ENCODE results near the gene OR1I1. TPM values are rescaled to one million over a fixed set of nuclear protein-coding genes. Genes with fewer than 3 reads are reported as not detected.
A peak's percentile ranks its signal among the peaks of the same experiment; 100 is the strongest.
"Not testable (repeated sequence)": the region's sequence is repeated elsewhere in the genome, so short reads cannot be mapped to it uniquely, and the experiment has no call there.

OR1I1 gene
- total RNA-seq, 2 donors from 2014 or later = not detected

DNA sequence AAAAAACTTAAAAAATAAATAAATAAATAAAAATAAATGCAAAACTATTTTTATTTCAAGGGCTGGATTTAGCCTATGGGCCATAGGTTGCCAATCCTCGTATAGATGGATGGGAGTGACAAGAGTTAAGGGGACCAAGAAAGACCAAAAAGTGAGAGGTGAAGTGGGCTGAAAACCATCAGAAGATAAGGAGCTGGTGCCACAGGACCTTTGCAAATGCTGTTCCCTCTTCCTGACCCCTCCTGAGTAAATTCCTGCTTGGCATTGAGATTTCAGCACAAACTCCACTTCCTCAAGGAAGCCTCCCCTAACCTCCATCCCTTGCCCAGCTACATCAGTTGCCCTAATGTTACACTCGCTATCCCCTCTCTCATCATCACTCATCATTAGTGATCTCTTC is 11.0 kb downstream of the OR1I1 start:
- ATAC-seq (no peak), DNase-seq (no peak)
- intact Hi-C loops (cut with DNase I) = loop anchor here (2.0 to 5.0 kb wide), 4 partner anchors 58 to 464 kb away; no protein-coding TSS in a partner anchor

GRCh38 chr19:15096223-15096622 is 14.2 kb downstream of the OR1I1 start:
- no peak for DNase-seq
- ATAC-seq = no peak
- intact Hi-C loops (cut with DNase I) = no loop called here

DNA sequence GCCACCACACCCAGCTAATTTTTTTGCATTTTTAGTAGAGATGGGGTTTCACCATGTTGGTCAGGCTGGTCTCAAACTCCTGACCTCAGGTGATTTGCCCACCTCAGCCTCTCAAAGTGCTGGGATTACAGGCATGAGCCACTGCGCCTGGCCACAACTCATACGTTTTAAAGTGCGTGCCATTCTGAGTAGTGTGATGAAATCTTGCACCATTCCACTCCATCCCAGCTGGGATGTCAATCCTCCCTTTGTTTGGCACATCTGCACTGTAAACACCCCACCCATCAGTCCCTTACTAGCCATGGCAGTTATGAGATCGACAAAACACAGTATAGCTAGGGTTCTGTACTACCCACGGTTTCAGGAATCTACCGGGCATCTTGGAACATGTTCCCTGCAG is 16.0 kb downstream of the OR1I1 start:
- DNase-seq; intact Hi-C loops (cut with DNase I); ATAC-seq: not testable (repeated sequence)

DNA sequence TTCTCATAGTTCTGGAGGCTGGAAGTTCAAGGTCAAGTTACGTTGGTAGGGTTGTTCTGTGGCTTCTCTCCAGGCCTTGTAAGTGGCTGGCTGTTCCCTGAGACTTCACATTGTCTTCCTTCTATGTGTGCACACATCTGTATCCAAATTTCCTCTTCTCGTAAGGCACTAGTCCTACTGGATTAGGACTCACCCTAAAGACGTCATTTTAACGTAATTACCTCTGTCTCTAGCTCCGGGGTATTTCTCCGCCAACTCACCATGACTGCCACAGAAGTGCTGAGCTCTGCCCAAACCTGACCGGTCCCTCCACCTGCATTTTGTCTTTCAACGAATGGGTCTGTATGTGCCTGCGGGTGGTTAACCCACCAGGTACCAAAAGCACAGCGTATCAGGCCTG is 16.4 kb downstream of the OR1I1 start:
- ATAC-seq = no peak
- intact Hi-C loops (cut with DNase I) = no loop called here
- DNase-seq = no peak

DNA sequence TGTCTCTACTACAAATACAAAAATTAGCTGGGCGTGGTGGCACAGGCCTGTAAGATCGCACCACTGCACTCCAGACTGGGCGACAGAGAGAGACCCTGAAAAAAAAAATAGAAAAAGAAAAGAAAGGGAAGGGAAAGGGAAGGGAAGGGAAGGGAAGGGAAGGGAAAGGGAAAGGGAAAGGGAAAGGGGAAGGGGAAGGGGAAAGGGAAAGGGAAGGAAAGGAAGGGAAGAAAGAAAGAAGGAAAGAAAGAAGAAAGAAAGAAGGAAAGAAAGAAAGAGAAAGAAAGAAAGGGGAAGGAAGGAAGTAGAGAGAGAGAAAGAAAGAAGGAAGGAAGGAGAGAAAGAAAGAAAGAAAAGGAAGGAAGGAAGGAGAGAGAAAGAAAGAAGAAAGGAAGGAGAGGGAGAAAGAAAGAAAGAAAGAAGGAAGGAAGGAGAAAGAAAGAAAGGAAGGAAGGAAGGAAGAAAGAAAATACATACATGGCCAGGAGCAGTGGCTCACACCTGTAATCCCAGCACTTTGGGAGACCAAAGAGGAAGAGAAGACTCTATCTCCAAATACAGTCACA is 17.1 kb downstream of the OR1I1 start:
- ATAC-seq (no peak), DNase-seq (no peak)
- intact Hi-C loops (cut with DNase I) = no loop called here

- ATAC-seq = peak; percentile 34 to 49
- no peak for DNase-seq
- intact Hi-C loops (cut with DNase I) = loop anchor here in 1 of 2 donors (5.0 kb wide), 1 partner anchor 46 kb away; no protein-coding TSS in a partner anchor
Observed at GRCh38 chr19:15101479-15102082, 19.6 kb downstream of the OR1I1 start.

DNA sequence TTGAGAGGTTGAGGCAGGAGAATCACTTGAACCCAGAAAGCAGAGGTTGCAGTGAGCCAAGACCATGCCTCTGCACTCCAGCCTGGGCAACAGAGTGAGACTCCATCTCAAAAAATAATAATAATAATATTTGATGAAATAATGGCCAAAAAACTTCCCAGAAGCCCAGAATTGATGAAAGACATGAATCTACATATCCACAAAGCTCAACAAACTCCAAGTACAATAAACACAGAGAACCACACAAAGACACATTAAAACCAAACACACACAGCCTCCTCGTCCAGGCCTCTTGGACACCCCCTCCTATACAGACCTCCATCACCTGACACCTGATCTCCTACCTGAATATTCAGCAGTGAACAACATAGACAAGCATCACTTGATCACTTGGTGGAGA is 22.0 kb downstream of the OR1I1 start:
- intact Hi-C loops (cut with DNase I) = loop anchor here in 1 of 2 donors (5.0 kb wide), 1 partner anchor 43 kb away; no protein-coding TSS in a partner anchor
- DNase-seq = no peak
- no peak for ATAC-seq

DNA sequence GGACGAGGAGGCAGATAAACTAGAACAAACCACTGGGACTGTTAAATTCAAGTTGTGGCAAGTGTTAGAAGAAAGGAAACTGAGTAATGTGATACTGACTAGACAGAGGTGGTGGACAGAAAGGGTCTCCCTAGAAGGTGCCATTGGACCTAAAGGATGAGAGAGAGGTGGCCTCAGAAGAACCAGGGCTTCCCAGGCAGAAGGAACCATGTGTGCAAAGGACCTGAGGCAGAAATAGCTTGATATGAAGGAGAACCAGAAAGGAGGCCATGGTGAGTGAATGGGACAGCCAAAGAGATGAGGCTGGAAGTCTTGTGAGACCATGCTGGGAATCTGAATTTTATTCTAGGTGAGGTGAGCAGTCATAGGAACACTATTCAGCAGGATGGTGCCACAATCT is 22.4 kb downstream of the OR1I1 start:
- ATAC-seq (no peak), DNase-seq (no peak)
- intact Hi-C loops (cut with DNase I) = loop anchor here in 1 of 2 donors (5.0 kb wide), 1 partner anchor 43 kb away; no protein-coding TSS in a partner anchor

- intact Hi-C loops (cut with DNase I) = loop anchor here in 1 of 2 donors (5.0 kb wide), 1 partner anchor 147 kb away; no protein-coding TSS in a partner anchor
- DNase-seq = no peak
- no peak for ATAC-seq
Observed at GRCh38 chr19:15105044-15105443, 23.0 kb downstream of the OR1I1 start.

- intact Hi-C loops (cut with DNase I) = loop anchor here in 1 of 2 donors (5.0 kb wide), 1 partner anchor 145 kb away; no protein-coding TSS in a partner anchor
- peak; percentile 68 for DNase-seq
- ATAC-seq = peak; percentile 78 to 87
Observed at GRCh38 chr19:15107061-15108010, 25.3 kb downstream of the OR1I1 start, which contains the start of gene SYDE1. Gene SYDE1, plus strand, starts transcription at chr19:15107401. Its CDS starts 33 bp downstream, at chr19:15107434.

DNA sequence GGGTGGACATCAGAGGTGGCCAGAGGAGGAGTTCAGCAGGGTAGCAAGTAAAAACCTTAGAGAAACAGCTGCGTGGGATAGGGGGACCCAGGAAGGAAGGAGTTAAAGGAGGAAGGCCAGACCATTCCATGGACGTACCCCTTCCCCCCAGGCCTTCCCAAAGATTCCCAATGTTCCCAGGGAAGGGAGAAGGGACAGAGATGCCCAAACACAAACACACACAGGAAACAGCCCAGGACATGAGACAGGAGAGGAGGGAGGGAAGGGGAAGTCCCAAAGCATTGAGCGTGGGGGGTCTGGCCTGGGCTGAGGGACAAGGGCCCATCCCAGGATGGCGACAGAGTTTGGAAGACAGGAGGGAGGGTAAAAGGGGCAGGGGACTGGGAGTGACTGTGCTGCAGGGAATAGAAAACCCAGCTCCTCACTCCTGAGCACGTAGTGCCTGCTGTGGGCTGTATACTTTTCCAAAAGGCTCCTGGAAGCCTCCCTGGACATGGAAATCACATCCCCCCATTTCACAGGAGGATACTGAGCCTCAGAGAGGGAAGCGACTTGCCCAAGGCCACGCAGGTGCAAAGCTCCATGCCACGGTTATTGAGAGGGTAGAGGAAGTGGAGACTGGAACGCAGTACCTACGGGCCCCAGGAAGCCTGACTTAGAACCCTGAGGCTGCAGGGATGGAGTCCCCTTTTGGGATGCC is 26.3 kb downstream of the OR1I1 start:
- intact Hi-C loops (cut with DNase I) = loop anchor here in 1 of 2 donors (5.0 kb wide), 1 partner anchor 144 kb away; no protein-coding TSS in a partner anchor
- DNase-seq (no peak), ATAC-seq (peak; percentile 10 to 21)

DNA sequence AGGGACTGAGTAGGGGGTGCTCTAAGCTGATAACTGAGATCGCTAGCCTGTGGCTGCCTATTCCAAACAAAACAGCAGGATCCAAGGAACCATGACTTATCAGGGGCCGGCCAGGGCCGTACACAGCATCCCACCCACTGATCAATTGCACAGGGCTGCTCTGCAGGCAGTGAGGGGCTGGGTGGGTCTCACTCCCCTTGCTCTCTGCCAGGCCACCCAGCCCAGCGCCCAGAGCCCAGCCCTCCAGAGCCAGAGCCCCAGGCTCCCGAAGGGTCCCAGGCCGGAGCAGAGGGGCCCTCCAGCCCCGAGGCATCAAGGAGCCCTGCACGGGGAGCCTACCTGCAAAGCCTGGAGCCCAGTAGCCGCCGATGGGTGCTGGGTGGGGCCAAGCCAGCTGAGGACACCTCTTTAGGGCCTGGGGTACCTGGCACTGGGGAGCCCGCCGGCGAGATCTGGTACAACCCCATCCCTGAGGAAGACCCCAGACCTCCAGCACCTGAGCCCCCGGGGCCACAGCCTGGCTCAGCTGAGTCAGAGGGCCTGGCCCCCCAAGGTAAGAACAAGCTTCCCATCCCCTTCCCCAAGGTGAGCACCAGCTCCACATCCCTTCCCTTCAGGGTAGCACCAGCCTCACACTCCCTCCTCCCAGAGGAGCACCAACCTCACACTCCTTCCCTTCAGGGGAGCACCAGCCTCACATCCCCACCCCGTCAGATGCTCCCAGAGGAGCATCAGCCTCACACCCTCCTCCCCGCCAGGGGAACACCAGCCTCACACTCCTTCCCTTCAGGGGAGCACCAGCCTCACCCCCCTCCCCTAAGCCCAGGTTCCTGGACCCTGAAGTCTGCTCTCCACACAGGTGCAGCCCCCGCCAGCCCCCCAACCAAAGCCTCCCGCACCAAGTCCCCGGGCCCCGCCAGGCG is 27.1 kb downstream of the OR1I1 start:
- no peak for ATAC-seq
- DNase-seq = no peak
- intact Hi-C loops (cut with DNase I) = loop anchor here in 1 of 2 donors (5.0 kb wide), 1 partner anchor 143 kb away; no protein-coding TSS in a partner anchor

- DNase-seq (no peak), ATAC-seq (no peak)
- intact Hi-C loops (cut with DNase I) = loop anchor here in 1 of 2 donors (5.0 kb wide), 1 partner anchor 142 kb away; no protein-coding TSS in a partner anchor
Observed at GRCh38 chr19:15109768-15110417, 27.9 kb downstream of the OR1I1 start.

DNA sequence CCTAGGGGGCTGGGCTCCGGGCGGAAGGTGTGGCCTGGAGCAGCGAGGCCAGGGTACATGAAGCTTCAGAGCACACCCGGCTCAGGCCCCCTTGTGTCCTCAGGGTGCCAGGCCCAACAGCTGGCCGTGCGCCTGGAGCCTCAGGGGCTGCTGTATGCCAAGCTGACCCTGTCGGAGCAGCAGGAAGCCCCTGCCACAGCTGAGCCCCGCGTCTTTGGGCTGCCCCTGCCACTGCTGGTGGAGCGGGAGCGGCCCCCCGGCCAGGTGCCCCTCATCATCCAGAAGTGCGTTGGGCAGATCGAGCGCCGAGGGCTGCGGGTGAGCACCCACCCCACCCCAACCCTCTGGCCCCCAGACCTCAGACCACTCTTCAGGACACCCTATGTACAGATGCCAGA is 28.4 kb downstream of the OR1I1 start:
- intact Hi-C loops (cut with DNase I) = no loop called here
- no peak for ATAC-seq
- no peak for DNase-seq

DNA sequence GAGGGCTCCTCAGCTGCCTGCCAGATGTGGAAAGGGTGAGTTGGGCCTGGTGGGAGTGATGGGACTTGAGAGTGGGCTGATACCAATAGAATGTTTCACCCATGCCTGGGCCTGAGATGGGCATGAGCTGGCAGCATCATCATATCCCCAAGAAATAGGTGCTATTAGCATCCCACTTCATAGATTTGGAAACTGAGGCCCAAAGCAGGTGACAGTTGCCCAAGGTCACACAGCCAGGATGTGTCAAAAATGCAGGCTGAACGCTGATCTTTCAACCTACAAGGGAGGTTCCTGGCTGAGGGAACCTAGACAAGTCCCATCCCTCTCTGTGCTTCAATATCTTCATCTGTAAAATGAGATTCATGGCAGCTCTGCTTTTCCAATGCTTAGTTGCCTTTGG is 29.7 kb downstream of the OR1I1 start:
- intact Hi-C loops (cut with DNase I) = no loop called here
- DNase-seq (no peak), ATAC-seq (no peak)

DNA sequence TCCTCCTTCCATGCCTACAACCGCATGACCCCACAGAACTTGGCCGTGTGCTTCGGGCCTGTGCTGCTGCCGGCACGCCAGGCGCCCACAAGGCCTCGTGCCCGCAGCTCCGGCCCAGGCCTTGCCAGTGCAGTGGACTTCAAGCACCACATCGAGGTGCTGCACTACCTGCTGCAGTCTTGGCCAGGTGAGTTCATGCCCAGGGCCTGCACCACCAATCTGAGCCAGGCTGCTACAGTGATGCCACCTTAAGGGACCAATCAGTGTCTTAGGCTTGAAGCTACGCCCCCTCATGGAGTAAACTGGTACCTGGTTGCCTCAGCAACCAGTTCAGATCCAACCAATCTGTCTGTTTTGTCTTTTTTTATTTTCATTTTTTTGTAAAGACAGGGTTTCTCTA is 30.4 kb downstream of the OR1I1 start:
- intact Hi-C loops (cut with DNase I) = no loop called here
- DNase-seq = no peak
- no peak for ATAC-seq

Measured in left cardiac atrium (tissue), 4 donors.